Panc1 (cell line): ENCODE measurements around the gene TNIP2. TPM values are rescaled to one million over a fixed set of nuclear protein-coding genes. Genes with fewer than 3 reads are reported as not detected.

Experiments used
- ATAC-seq: fragments of 200-7000 bp; cut with Tn5 transposase; 2 replicates; pipeline ENCODE4 v1.9.1; 2020; ENCODE audit warnings: mild to moderate bottlenecking, moderate library complexity
- BruUV-seq: library from RNA; stranded (reverse); fragments of 400-500 nt; replicated peaks from 2 replicates; lab custom pipeline; 2021; lab: Mats Ljungman, UMichigan
- CTCF ChIA-PET: fragments of 300-600 bp; sonication (Branson Sonifier 250); formaldehyde crosslinking; loops from one replicate; lab custom pipeline; 2022; ENCODE audit warnings: antibody characterized with exemption; lab: Charles Lee
- POLR2A ChIA-PET: fragments of 300-600 bp; sonication (Branson Sonifier 250); formaldehyde crosslinking; loops from one replicate; lab custom pipeline; 2022; ENCODE audit warnings: antibody characterized with exemption; lab: Charles Lee
- DNase-seq: peaks from one replicate; pipeline ENCODE4 v3.0.0-alpha.2; 2010; ENCODE audit warnings: low read depth, low spot score
- H3K27ac ChIP-seq: 2 replicates; pipeline ENCODE4 v1.5.1; 2011; ENCODE audit warnings: mild to moderate bottlenecking, low read length, inconsistent platforms
- H3K27me3 ChIP-seq: fragments of 200-500 bp; sonication (Bioruptor generic); 2 replicates; pipeline ENCODE4 v1.6.0; 2014; ENCODE audit warnings: low read length, inconsistent platforms; ENCODE audit not compliant: control insufficient read depth, insufficient read depth
- H3K36me3 ChIP-seq: fragments of 200-500 bp; sonication (Bioruptor generic); 2 replicates; pipeline ENCODE4 v1.5.1; 2014; ENCODE audit warnings: inconsistent platforms, mild to moderate bottlenecking, low read length, moderate library complexity; ENCODE audit not compliant: control insufficient read depth, insufficient read depth
- H3K4me1 ChIP-seq: 2 replicates; pipeline ENCODE4 v1.5.1; 2011; ENCODE audit warnings: inconsistent platforms, mild to moderate bottlenecking, low read length, moderate library complexity; ENCODE audit not compliant: control insufficient read depth, insufficient read depth
- H3K4me3 ChIP-seq, 2 experiments: 2 replicates each; pipeline ENCODE4 v1.5.1; 2011 to 2012; ENCODE audit warnings: low read depth in 2 of 2, low read length in 2 of 2, mild to moderate bottlenecking in 2 of 2, inconsistent platforms in 1 of 2, moderate library complexity in 1 of 2
- H3K9me3 ChIP-seq: fragments of 200-500 bp; sonication (Bioruptor generic); 2 replicates; pipeline ENCODE4 v1.5.1; 2014; ENCODE audit warnings: low read depth, mild to moderate bottlenecking, inconsistent platforms, low read length, moderate library complexity; ENCODE audit not compliant: control insufficient read depth, insufficient read depth
- POLR2AphosphoS5 ChIP-seq: IDR thresholded peaks from 2 replicates; pipeline ENCODE4 v1.6.1; 2012; ENCODE audit warnings: mild to moderate bottlenecking, low read depth, low read length, moderate library complexity
- SIN3A ChIP-seq: IDR thresholded peaks from 2 replicates; pipeline ENCODE4 v1.6.1; 2012; ENCODE audit warnings: low read depth, mild to moderate bottlenecking, low read length, moderate library complexity, borderline replicate concordance; ENCODE audit not compliant: insufficient read depth
- TCF7L2 ChIP-seq: IDR thresholded peaks from 2 replicates; pipeline ENCODE4 v1.6.1; 2011; ENCODE audit warnings: mild to moderate bottlenecking, low read depth, low read length, inconsistent platforms
- in situ Hi-C: cut with HindIII; loops from 2 replicates; pipeline ENCODE4 v1.10.0; 2016; ENCODE audit warnings: low sequenced_read_pairs, low pct_unique_long_range_greater_than_20kb
- intact Hi-C: fragments of 100-400 bp; cut with micrococcal nuclease; formaldehyde crosslinking; loops from one replicate; pipeline ENCODE4 v1.10.0; 2022; ENCODE audit not compliant: unreplicated experiment
- total RNA-seq: library from RNA; stranded (reverse); gene quantifications from one replicate; pipeline ENCODE4 v1.2.1, GENCODE V29; 2021; ENCODE audit not compliant: unreplicated experiment
- TF ChIP-seq, protein P1 (sequence below), 2 experiments: IDR thresholded peaks; 2 replicates each; pipeline ENCODE4 v1.6.1; 2011 to 2012; ENCODE audit warnings: low read depth in 2 of 2, control low read depth in 1 of 2, low read length in 1 of 2, mild to moderate bottlenecking in 1 of 2, moderate library complexity in 1 of 2; ENCODE audit not compliant: insufficient read depth in 1 of 2
- TF ChIP-seq, protein P2 (sequence below): fragments of 450-650 bp; IDR thresholded peaks from 2 replicates; pipeline ENCODE4 v1.5.1; 2017; ENCODE audit warnings: mild to moderate bottlenecking

TNIP2 gene
- total RNA-seq, 1 experiment from 2014 or later: 60.3 TPM

- Histone ChIP-seq H3K27ac (no peak overlapping the region), H3K4me3 (no peak overlapping the region), H3K4me1 (no peaks in the 10 kb centered on the region), H3K9me3 (no peaks in the 10 kb centered on the region), H3K36me3 (peaks cover 6% of the 10 kb centered on the region), H3K27me3 (no peaks in the 10 kb centered on the region)
- POLR2A ChIA-PET: no interaction called here
- no peak for DNase-seq
- no peak for TF ChIP-seq SIN3A
- TF ChIP-seq, protein P1, sequence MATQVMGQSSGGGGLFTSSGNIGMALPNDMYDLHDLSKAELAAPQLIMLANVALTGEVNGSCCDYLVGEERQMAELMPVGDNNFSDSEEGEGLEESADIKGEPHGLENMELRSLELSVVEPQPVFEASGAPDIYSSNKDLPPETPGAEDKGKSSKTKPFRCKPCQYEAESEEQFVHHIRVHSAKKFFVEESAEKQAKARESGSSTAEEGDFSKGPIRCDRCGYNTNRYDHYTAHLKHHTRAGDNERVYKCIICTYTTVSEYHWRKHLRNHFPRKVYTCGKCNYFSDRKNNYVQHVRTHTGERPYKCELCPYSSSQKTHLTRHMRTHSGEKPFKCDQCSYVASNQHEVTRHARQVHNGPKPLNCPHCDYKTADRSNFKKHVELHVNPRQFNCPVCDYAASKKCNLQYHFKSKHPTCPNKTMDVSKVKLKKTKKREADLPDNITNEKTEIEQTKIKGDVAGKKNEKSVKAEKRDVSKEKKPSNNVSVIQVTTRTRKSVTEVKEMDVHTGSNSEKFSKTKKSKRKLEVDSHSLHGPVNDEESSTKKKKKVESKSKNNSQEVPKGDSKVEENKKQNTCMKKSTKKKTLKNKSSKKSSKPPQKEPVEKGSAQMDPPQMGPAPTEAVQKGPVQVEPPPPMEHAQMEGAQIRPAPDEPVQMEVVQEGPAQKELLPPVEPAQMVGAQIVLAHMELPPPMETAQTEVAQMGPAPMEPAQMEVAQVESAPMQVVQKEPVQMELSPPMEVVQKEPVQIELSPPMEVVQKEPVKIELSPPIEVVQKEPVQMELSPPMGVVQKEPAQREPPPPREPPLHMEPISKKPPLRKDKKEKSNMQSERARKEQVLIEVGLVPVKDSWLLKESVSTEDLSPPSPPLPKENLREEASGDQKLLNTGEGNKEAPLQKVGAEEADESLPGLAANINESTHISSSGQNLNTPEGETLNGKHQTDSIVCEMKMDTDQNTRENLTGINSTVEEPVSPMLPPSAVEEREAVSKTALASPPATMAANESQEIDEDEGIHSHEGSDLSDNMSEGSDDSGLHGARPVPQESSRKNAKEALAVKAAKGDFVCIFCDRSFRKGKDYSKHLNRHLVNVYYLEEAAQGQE (IDR thresholded peaks at IDR 0.05; ENCODE audit: insufficient read depth in 1 of 2, low read depth in 2 of 2, low read length in 1 of 2): no peak
- TF ChIP-seq, protein P2, sequence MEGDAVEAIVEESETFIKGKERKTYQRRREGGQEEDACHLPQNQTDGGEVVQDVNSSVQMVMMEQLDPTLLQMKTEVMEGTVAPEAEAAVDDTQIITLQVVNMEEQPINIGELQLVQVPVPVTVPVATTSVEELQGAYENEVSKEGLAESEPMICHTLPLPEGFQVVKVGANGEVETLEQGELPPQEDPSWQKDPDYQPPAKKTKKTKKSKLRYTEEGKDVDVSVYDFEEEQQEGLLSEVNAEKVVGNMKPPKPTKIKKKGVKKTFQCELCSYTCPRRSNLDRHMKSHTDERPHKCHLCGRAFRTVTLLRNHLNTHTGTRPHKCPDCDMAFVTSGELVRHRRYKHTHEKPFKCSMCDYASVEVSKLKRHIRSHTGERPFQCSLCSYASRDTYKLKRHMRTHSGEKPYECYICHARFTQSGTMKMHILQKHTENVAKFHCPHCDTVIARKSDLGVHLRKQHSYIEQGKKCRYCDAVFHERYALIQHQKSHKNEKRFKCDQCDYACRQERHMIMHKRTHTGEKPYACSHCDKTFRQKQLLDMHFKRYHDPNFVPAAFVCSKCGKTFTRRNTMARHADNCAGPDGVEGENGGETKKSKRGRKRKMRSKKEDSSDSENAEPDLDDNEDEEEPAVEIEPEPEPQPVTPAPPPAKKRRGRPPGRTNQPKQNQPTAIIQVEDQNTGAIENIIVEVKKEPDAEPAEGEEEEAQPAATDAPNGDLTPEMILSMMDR: no peak
- TF ChIP-seq TCF7L2: no peak
- in situ Hi-C loops (no loop called here), intact Hi-C loops (no loop called here)
- no peak for ATAC-seq
- BruUV-seq: no TSS peak
- CTCF ChIA-PET: no interaction called here
These were observed 59.7 kb downstream of the TNIP2 start for GRCh38 chr4:2696423-2696822.

DNA sequence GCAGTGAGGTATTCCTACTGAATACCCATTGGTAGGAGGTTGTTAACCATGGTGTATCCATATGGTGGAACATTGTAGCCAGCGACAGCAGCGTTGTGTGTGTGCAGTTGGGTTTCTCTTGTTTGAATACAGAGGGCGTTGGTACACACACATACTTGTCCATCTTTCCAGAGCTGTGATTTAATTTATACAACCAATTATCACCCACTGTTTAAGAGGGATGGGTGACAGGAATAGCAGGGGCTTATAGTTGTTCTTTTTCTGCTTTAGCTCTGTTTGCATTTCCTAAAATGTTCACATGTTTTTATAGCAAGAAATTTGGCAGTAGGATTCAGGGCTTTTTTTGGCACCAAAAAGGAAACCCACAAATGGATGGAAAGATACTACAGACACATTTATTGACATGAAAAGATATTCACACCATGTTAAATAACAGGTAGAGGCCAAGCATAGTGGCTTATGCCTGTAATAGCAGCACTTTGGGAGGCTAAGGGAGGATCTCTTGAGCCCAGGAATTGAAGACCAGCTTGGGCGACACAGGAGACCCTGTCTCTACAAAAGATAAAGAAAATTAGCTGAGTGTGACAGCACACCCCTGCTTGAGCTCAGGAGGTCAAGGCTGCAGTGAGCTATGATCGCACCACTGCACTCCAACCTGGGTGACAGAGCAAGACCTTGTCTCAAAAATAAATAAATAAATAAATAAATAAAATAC, 60.6 kb downstream of the TNIP2 start:
- CTCF ChIA-PET: no interaction called here
- intact Hi-C loops (no loop called here), in situ Hi-C loops (no loop called here)
- DNase-seq: no peak
- Histone ChIP-seq H3K27ac (no peak overlapping the region), H3K36me3 (peaks cover 9% of the 10 kb centered on the region), H3K9me3 (no peaks in the 10 kb centered on the region), H3K27me3 (no peaks in the 10 kb centered on the region), H3K4me3 (no peak overlapping the region), H3K4me1 (no peaks in the 10 kb centered on the region)
- no peak for ATAC-seq
- no TSS peak for BruUV-seq
- POLR2A ChIA-PET: no interaction called here
- no peak for TF ChIP-seq POLR2AphosphoS5
- TF ChIP-seq TCF7L2: no peak
- TF ChIP-seq, protein P2: no peak
- TF ChIP-seq, protein P1 (IDR thresholded peaks at IDR 0.05; ENCODE audit: insufficient read depth in 1 of 2, low read depth in 2 of 2, low read length in 1 of 2): no peak
- TF ChIP-seq SIN3A: no peak
